ENCODE data around the gene PROX1.

Gene PROX1

GRCh38 chr1:214013614-214014377 is 26.0 kb downstream of the PROX1 start:
- no peak for DNase-seq (ENCODE audit: low spot score)
- Histone ChIP-seq H3K27ac (no peak overlapping the region), H3K4me3 (no peak overlapping the region)
- TF ChIP-seq CTCF (IDR thresholded peaks at IDR 0.05): no peak

GRCh38 chr1:214014730-214015129 is 27.0 kb downstream of the PROX1 start:
- no peak for DNase-seq (ENCODE audit: low spot score)
- no peak overlapping the region for H3K27ac ChIP-seq
- no peak overlapping the region for H3K4me3 ChIP-seq
- no peak for TF ChIP-seq CTCF (IDR thresholded peaks at IDR 0.05)

DNA sequence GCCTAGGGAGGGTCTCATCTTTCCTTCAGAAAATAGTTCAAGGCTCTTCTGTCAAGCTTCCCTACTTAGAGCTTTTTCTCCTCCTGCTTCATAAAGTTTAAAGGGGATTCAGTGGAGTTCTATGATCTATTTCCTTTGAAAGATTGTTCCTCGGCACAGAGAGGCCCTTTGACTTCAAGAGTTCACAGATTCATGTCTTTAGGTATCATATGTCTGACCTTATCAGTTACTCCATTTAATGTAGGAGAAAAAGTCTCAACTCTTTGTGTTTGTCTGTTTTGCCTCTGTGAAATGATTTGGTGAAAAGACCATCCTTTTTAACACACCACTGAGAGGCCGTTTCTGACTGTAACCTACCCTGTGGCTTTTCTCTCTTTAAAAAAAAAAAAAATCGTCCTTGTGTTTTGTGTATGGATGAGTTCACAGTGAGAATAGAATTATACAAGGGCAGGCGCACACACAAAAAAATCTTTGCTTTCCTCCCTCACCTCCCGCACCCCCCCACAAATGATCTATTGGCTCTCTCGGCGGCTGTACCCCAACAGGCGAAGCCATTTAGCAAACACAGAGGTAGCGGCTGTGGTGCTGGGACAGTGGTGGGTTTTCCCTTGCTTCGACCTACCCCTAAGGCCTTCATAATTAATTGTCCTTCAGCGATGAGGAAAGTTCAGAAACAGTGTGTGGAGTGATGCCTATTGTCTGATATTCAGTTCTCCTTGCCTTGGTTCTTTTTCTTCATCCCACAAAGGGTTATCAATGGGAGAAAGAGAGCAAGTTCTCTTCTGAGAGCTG is 29.6 kb downstream of the PROX1 start:
- no peak for DNase-seq (ENCODE audit: low spot score)
- Histone ChIP-seq H3K4me3 (no peak overlapping the region), H3K27ac (no peak overlapping the region)
- no peak for TF ChIP-seq CTCF (IDR thresholded peaks at IDR 0.05)

GRCh38 chr1:214018386-214019268 is 30.9 kb downstream of the PROX1 start:
- Histone ChIP-seq H3K27ac (no peak overlapping the region), H3K4me3 (no peak overlapping the region)
- no peak for TF ChIP-seq CTCF (IDR thresholded peaks at IDR 0.05)
- no peak for DNase-seq (ENCODE audit: low spot score)

DNA sequence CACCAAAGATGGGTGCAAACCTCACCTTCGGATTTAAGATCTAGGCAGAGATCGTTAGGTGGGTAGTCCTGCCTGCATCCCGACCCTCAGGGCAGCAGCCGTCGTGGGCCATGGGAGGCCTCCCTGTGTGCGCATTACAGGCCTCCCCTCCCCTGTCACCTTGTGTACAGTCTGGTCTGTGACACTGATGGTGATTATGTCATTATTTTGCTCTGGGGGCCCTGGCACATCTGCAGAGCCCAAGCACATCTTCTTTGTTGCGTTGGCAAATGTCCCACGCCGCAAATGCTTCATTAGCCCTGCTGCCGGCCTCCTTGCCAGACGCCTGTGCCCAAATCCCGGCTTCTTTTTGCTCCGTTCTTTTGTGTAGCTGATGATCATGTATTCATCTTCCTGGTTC is 31.7 kb downstream of the PROX1 start:
- H3K4me3 ChIP-seq: no peak overlapping the region
- TF ChIP-seq CTCF (IDR thresholded peaks at IDR 0.05): no peak
- DNase-seq (ENCODE audit: low spot score): no peak
- no peak overlapping the region for H3K27ac ChIP-seq

- no peak for TF ChIP-seq CTCF (IDR thresholded peaks at IDR 0.05)
- no peak for DNase-seq (ENCODE audit: low spot score)
- Histone ChIP-seq H3K4me3 (no peak overlapping the region), H3K27ac (no peak overlapping the region)
Measured at GRCh38 chr1:214021321-214021720, 33.5 kb downstream of the PROX1 start.
